ENCODE data around the gene RAC3. TPM values are rescaled to one million over a fixed set of nuclear protein-coding genes. Genes with fewer than 3 reads are reported as not detected.

The RAC3 gene
- total RNA-seq, 1 donor from 2014 or later, result 46.0 TPM

- H3K36me3 Mint-ChIP-seq (ENCODE audit: unreplicated experiment), result no peaks in the 10 kb centered on the region
- H3K4me3 Mint-ChIP-seq (ENCODE audit: unreplicated experiment), result no peak overlapping the region
- no peak overlapping the region for H3K27ac Mint-ChIP-seq (ENCODE audit: unreplicated experiment)
- TF ChIP-seq CTCF (IDR thresholded peaks at IDR 0.05; ENCODE audit: partially characterized antibody, unreplicated experiment), result no peak
- no peak for DNase-seq
- H3K4me1 Mint-ChIP-seq (ENCODE audit: low read depth, unreplicated experiment), result peaks cover 8% of the 10 kb centered on the region
- H3K9me3 Mint-ChIP-seq (ENCODE audit: unreplicated experiment), result peaks cover 5% of the 10 kb centered on the region
- H3K27me3 Mint-ChIP-seq (ENCODE audit: unreplicated experiment), result peaks cover 5% of the 10 kb centered on the region
These were observed 20.6 kb upstream of the RAC3 start for GRCh38 chr17:82010575-82011525.

- no peaks in the 10 kb centered on the region for H3K4me1 Mint-ChIP-seq (ENCODE audit: low read depth, unreplicated experiment)
- no peaks in the 10 kb centered on the region for H3K9me3 Mint-ChIP-seq (ENCODE audit: unreplicated experiment)
- no peaks in the 10 kb centered on the region for H3K36me3 Mint-ChIP-seq (ENCODE audit: unreplicated experiment)
- H3K27ac Mint-ChIP-seq (ENCODE audit: unreplicated experiment), result no peak overlapping the region
- no peak for TF ChIP-seq CTCF (IDR thresholded peaks at IDR 0.05; ENCODE audit: partially characterized antibody, unreplicated experiment)
- H3K27me3 Mint-ChIP-seq (ENCODE audit: unreplicated experiment), result no peaks in the 10 kb centered on the region
- DNase-seq, result no peak
- H3K4me3 Mint-ChIP-seq (ENCODE audit: unreplicated experiment), result no peak overlapping the region
These were observed 19.8 kb upstream of the RAC3 start for GRCh38 chr17:82011617-82012187.

- no peaks in the 10 kb centered on the region for H3K36me3 Mint-ChIP-seq (ENCODE audit: unreplicated experiment)
- no peaks in the 10 kb centered on the region for H3K9me3 Mint-ChIP-seq (ENCODE audit: unreplicated experiment)
- H3K27ac Mint-ChIP-seq (ENCODE audit: unreplicated experiment), result no peak overlapping the region
- no peak for DNase-seq
- no peaks in the 10 kb centered on the region for H3K4me1 Mint-ChIP-seq (ENCODE audit: low read depth, unreplicated experiment)
- TF ChIP-seq CTCF (IDR thresholded peaks at IDR 0.05; ENCODE audit: partially characterized antibody, unreplicated experiment), result no peak
- H3K4me3 Mint-ChIP-seq (ENCODE audit: unreplicated experiment), result no peak overlapping the region
- H3K27me3 Mint-ChIP-seq (ENCODE audit: unreplicated experiment), result no peaks in the 10 kb centered on the region
These were observed 19.2 kb upstream of the RAC3 start for GRCh38 chr17:82012261-82012639.

- H3K9me3 Mint-ChIP-seq (ENCODE audit: unreplicated experiment), result no peaks in the 10 kb centered on the region
- no peak for TF ChIP-seq CTCF (IDR thresholded peaks at IDR 0.05; ENCODE audit: partially characterized antibody, unreplicated experiment)
- no peak overlapping the region for H3K4me3 Mint-ChIP-seq (ENCODE audit: unreplicated experiment)
- H3K27me3 Mint-ChIP-seq (ENCODE audit: unreplicated experiment), result no peaks in the 10 kb centered on the region
- H3K27ac Mint-ChIP-seq (ENCODE audit: unreplicated experiment), result no peak overlapping the region
- H3K36me3 Mint-ChIP-seq (ENCODE audit: unreplicated experiment), result no peaks in the 10 kb centered on the region
- no peaks in the 10 kb centered on the region for H3K4me1 Mint-ChIP-seq (ENCODE audit: low read depth, unreplicated experiment)
- DNase-seq, result no peak
These were observed 18.7 kb upstream of the RAC3 start for GRCh38 chr17:82012640-82013295.

All from glutamatergic neuron (in vitro differentiated cells).